Bronchial epithelial cell (primary cell): Measurements from ENCODE around the gene CRYBA2. TPM values are rescaled to one million over a fixed set of nuclear protein-coding genes. Genes with fewer than 3 reads are reported as not detected.
A peak's percentile ranks its signal among the peaks of the same experiment; 100 is the strongest.

ENCODE experiments used
- DNase-seq: peaks from one replicate; pipeline ENCODE4 v3.0.0-alpha.2; 2010; ENCODE audit warnings: low read depth
- FAIRE-seq: peaks from 2 replicates; lab custom pipeline; 2011; peaks lifted over from hg19 to GRCh38; lab: Jason Lieb, UNC
- H3K27me3 ChIP-seq: 2 replicates; pipeline ENCODE4 v1.5.1; 2011; ENCODE audit warnings: low read length; ENCODE audit not compliant: control insufficient read depth, insufficient read depth
- H3K36me3 ChIP-seq: 2 replicates; pipeline ENCODE4 v1.5.1; 2011; ENCODE audit warnings: low read length; ENCODE audit not compliant: control insufficient read depth, insufficient read depth
- H3K4me3 ChIP-seq: 2 replicates; pipeline ENCODE4 v1.5.1; 2011; ENCODE audit warnings: mild to moderate bottlenecking, low read depth, low read length, control low read depth
- CTCF ChIP-seq: IDR thresholded peaks from 2 replicates; pipeline ENCODE4 v1.5.1; 2011; ENCODE audit warnings: mild to moderate bottlenecking, moderate library complexity, low read length, control low read depth, inconsistent platforms; ENCODE audit not compliant: insufficient read depth, severe bottlenecking
- total RNA-seq: library from RNA; depleted of rRNA; stranded (reverse); fragments of >200 nt; gene quantifications from 2 replicates; pipeline ENCODE4 v1.2.1, GENCODE V29; 2014

CRYBA2 gene
- total RNA-seq, 1 donor from 2014 or later: not detected

- H3K36me3 ChIP-seq: no peaks in the 10 kb centered on the region
- FAIRE-seq: no peak
- no peak for TF ChIP-seq CTCF
- no peak overlapping the region for H3K4me3 ChIP-seq
- peaks cover 57% of the 10 kb centered on the region for H3K27me3 ChIP-seq
- no peak for DNase-seq
These were observed 10.5 kb downstream of the CRYBA2 start for GRCh38 chr2:218982586-218983262.

GRCh38 chr2:218981881-218982585, 11.2 kb downstream of the CRYBA2 start:
- Histone ChIP-seq H3K4me3 (no peak overlapping the region), H3K27me3 (peaks cover 51% of the 10 kb centered on the region), H3K36me3 (no peaks in the 10 kb centered on the region)
- no peak for TF ChIP-seq CTCF
- DNase-seq: peak; percentile 20
- no peak for FAIRE-seq

GRCh38 chr2:218981390-218981880, 11.8 kb downstream of the CRYBA2 start:
- TF ChIP-seq CTCF: no peak
- peaks cover 46% of the 10 kb centered on the region for H3K27me3 ChIP-seq
- H3K4me3 ChIP-seq: no peak overlapping the region
- H3K36me3 ChIP-seq: no peaks in the 10 kb centered on the region
- DNase-seq (no peak), FAIRE-seq (no peak)

- no peak for TF ChIP-seq CTCF
- FAIRE-seq: no peak
- Histone ChIP-seq H3K4me3 (no peak overlapping the region), H3K36me3 (no peaks in the 10 kb centered on the region), H3K27me3 (peaks cover 40% of the 10 kb centered on the region)
- no peak for DNase-seq
These were observed 12.4 kb downstream of the CRYBA2 start for GRCh38 chr2:218980735-218981389.

GRCh38 chr2:218979846-218980734, 13.1 kb downstream of the CRYBA2 start:
- H3K27me3 ChIP-seq: peaks cover 36% of the 10 kb centered on the region
- FAIRE-seq (no peak), DNase-seq (peak; percentile 62)
- H3K4me3 ChIP-seq: no peak overlapping the region
- peak; percentile 90 for TF ChIP-seq CTCF
- H3K36me3 ChIP-seq: no peaks in the 10 kb centered on the region
